Testis (tissue), 3 donors: ENCODE measurements around the gene GAREM2. TPM values are rescaled to one million over a fixed set of nuclear protein-coding genes. Genes with fewer than 3 reads are reported as not detected.

Experiments used
- DNase-seq: peaks from one replicate; pipeline ENCODE4 v3.0.0-alpha.2; 2019
- H3K27ac ChIP-seq, 2 donors: fragments of 200-600 bp; sonication (generic); one replicate each; pipeline ENCODE4 v1.5.1; 2019
- H3K27me3 ChIP-seq: fragments of 200-600 bp; sonication (generic); one replicate; pipeline ENCODE4 v1.5.1; 2019
- H3K36me3 ChIP-seq: fragments of 200-600 bp; sonication (generic); one replicate; pipeline ENCODE4 v1.5.1; 2017; ENCODE audit warnings: low read depth; ENCODE audit errors: missing control alignments
- H3K4me1 ChIP-seq: fragments of 200-600 bp; sonication (generic); one replicate; pipeline ENCODE4 v1.5.1; 2019
- H3K4me3 ChIP-seq, 2 donors: fragments of 200-600 bp; sonication (generic); one replicate each; pipeline ENCODE4 v1.5.1; 2017 to 2019
- H3K9me3 ChIP-seq: fragments of 200-600 bp; sonication (generic); one replicate; pipeline ENCODE4 v1.5.1; 2017
- POLR2A ChIP-seq: fragments of 450-650 bp; IDR thresholded peaks from one replicate; pipeline ENCODE4 v1.6.1; 2017; ENCODE audit warnings: antibody characterized with exemption, mild to moderate bottlenecking, moderate library complexity
- WGBS, 2 donors: methylation state at CpG; one replicate each; pipeline ENCODE4 v1.1.5; 2018; 5-methylcytosine and 5-hydroxymethylcytosine counted together
- intact Hi-C: fragments of 100-400 bp; cut with DNase I; formaldehyde crosslinking; loops from one replicate; pipeline ENCODE4 v1.15.1; 2023; ENCODE audit warnings: low total_unique reads
- polyA plus RNA-seq: library from polyadenylated mRNA; stranded (reverse); fragments of 350-450 nt; fragmentation: Illumina TruSeq; extraction: RNeasy Lipid Tissue Mini Kit (QIAGEN cat#74804); gene quantifications from one replicate; pipeline ENCODE4 v1.2.3, GENCODE V29; 2014; ENCODE audit warnings: low read depth, low replicate concordance; ENCODE audit not compliant: insufficient read depth
- total RNA-seq, 2 donors: library from RNA; depleted of rRNA; stranded (reverse); fragments of >200 nt; gene quantifications; one replicate each; pipeline ENCODE4 v1.2.3, GENCODE V29; 2016
- TF ChIP-seq, protein P1 (sequence below), 3 experiments: fragments of 450-650 bp in 2 of 3; fragments of 200-600 bp in 1 of 3; sonication (generic) in 1 of 3; IDR thresholded peaks; one replicate each; pipeline ENCODE4 v1.5.1; 2016 to 2019; ENCODE audit warnings: antibody characterized with exemption in 3 of 3, mild to moderate bottlenecking in 2 of 3, moderate library complexity in 1 of 3

Gene GAREM2
- total and polyA plus RNA-seq, 3 donors from 2014 or later = 4.6 to 6.8 (median 5.4) TPM

DNA sequence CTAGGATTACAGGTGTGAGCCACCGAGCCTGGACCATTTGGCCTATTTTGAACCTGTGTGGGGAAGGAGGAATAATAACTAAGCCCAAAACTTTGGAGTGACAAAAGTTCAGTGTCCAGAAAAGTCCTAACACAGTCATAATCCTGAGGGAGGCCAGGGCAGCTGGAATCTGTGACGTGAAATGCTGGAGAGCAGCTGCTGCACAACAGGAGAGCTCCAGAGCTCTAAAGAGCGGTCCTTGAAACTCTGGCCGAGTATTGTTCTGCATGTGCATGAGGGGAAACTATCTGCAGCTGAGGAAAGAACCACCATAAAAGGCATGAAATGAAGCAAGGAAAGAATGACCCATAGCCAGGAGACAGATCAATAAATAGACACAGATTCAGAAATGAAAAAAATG is 43.7 kb downstream of the GAREM2 start:
- Histone ChIP-seq H3K4me1 (no peaks in the 10 kb centered on the region), H3K9me3 (no peaks in the 10 kb centered on the region), H3K36me3 (no peaks in the 10 kb centered on the region), H3K27ac (no peak overlapping the region), H3K27me3 (no peaks in the 10 kb centered on the region), H3K4me3 (no peak overlapping the region)
- no peak for TF ChIP-seq POLR2A
- TF ChIP-seq, protein P1, sequence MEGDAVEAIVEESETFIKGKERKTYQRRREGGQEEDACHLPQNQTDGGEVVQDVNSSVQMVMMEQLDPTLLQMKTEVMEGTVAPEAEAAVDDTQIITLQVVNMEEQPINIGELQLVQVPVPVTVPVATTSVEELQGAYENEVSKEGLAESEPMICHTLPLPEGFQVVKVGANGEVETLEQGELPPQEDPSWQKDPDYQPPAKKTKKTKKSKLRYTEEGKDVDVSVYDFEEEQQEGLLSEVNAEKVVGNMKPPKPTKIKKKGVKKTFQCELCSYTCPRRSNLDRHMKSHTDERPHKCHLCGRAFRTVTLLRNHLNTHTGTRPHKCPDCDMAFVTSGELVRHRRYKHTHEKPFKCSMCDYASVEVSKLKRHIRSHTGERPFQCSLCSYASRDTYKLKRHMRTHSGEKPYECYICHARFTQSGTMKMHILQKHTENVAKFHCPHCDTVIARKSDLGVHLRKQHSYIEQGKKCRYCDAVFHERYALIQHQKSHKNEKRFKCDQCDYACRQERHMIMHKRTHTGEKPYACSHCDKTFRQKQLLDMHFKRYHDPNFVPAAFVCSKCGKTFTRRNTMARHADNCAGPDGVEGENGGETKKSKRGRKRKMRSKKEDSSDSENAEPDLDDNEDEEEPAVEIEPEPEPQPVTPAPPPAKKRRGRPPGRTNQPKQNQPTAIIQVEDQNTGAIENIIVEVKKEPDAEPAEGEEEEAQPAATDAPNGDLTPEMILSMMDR (IDR thresholded peaks at IDR 0.05) = no peak
- no peak for DNase-seq
- 96% methylated on average over 4 of the region's 4 CpGs for WGBS, 2 donors
- intact Hi-C loops = no loop called here

DNA sequence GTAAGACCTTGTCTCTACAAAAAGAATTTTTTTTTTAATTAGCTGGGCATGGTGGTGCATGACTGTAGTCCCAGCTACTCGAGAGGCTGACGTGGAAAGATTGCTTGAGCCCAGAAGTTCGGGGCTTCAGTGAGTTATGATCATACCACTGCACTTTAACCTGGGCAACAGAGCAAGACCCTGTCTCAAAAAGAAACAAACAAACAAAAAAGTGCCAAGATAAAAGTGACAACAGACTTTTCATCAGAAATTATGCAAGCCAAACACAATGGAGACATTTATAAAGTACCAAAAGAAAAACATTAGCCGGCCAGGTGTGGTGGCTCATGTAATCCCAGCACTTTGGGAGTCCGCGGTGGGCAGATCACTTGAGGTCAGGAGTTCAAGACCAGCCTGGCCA is 44.8 kb downstream of the GAREM2 start:
- TF ChIP-seq, protein P1 (IDR thresholded peaks at IDR 0.05) = no peak
- no peak for TF ChIP-seq POLR2A
- no peak for DNase-seq
- no peaks in the 10 kb centered on the region for H3K27me3 ChIP-seq
- intact Hi-C loops = no loop called here
- no peaks in the 10 kb centered on the region for H3K36me3 ChIP-seq
- no peak overlapping the region for H3K4me3 ChIP-seq
- no peaks in the 10 kb centered on the region for H3K9me3 ChIP-seq
- WGBS, 2 donors = 81 to 82% methylated on average over 6 of the region's 6 CpGs
- no peak overlapping the region for H3K27ac ChIP-seq
- no peaks in the 10 kb centered on the region for H3K4me1 ChIP-seq

DNA sequence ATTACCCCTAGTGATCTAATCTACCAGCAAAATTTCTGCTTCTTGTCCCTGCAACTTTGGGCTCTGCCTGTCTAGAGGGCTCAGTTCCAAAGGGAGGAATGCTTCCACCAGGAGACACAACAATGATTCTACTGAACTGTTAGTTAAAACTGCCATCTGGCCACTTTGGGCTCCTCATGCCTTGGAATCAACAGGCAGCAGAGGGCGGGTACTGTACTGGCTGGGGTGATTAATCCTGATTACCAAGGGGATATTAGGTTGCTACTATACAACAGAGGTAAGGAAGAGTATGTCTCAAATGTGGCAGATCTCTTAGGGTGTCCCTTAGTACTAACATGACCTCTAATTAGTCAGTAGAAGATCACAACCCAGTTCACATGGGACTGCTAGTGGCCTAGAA is 50.1 kb downstream of the GAREM2 start:
- DNase-seq = no peak
- whole genome bisulfite sequencing, 2 donors = 94 to 100% methylated on average over 1 of the region's 1 CpG
- Histone ChIP-seq H3K27ac (no peak overlapping the region), H3K4me3 (no peak overlapping the region), H3K4me1 (no peaks in the 10 kb centered on the region), H3K9me3 (no peaks in the 10 kb centered on the region), H3K27me3 (no peaks in the 10 kb centered on the region), H3K36me3 (no peaks in the 10 kb centered on the region)
- intact Hi-C loops = no loop called here
- no peak for TF ChIP-seq POLR2A

DNA sequence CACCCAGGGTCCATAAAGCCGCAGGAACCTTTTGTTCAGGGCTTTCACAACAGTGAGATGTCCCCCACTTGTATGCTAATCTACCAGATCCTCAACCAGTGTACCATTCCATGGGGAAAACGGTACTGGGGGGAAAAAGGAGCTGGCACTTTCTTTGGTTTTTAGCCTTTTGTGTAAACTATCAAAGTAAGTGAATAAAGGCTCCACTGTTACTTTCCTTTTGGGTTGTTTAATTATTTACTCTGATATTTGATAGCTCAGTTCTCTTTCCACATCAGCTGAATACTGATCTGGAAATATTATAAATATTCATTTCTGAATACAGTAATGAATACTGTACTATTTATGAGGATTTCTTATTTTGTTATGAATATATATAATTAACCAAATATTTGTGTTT is 51.2 kb downstream of the GAREM2 start:
- WGBS, 2 donors = 82 to 85% methylated on average over 2 of the region's 2 CpGs
- no peak for TF ChIP-seq POLR2A
- TF ChIP-seq, protein P1 (IDR thresholded peaks at IDR 0.05) = no peak
- H3K27ac ChIP-seq = no peak overlapping the region
- H3K36me3 ChIP-seq = no peaks in the 10 kb centered on the region
- intact Hi-C loops = no loop called here
- no peak for DNase-seq
- H3K27me3 ChIP-seq = no peaks in the 10 kb centered on the region
- no peaks in the 10 kb centered on the region for H3K9me3 ChIP-seq
- H3K4me3 ChIP-seq = no peak overlapping the region
- H3K4me1 ChIP-seq = no peaks in the 10 kb centered on the region

DNA sequence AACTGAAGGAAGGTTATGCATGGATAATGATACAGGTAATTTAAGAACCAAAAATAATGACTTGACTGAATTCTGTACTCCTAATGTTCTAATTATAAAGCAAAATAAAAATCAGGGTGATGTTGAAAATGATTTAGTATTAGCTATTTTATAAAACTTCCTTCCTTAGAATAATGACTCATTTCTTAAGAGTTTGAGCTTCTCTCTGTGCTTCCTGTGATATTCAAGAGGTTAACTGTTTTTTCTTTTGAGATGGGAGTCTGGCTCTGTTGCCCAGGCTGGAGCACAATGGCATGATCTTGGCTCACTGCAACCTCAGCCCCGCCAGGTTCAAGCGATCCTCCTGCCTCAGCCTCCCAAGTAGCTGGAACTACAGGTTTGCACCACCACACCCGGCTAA is 56.7 kb downstream of the GAREM2 start:
- 96 to 100% methylated on average over 3 of the region's 3 CpGs for WGBS, 2 donors
- H3K9me3 ChIP-seq = no peaks in the 10 kb centered on the region

More for the DNA sequence above, 56.7 kb downstream of the GAREM2 start:
- no peak overlapping the region for H3K27ac ChIP-seq
- H3K36me3 ChIP-seq = no peaks in the 10 kb centered on the region
- H3K4me3 ChIP-seq = no peak overlapping the region
- TF ChIP-seq POLR2A = no peak
- TF ChIP-seq, protein P1 (IDR thresholded peaks at IDR 0.05) = no peak
- H3K4me1 ChIP-seq = peaks cover 5% of the 10 kb centered on the region
- no peak for DNase-seq
- intact Hi-C loops = no loop called here
- H3K27me3 ChIP-seq = no peaks in the 10 kb centered on the region
